UCSD-AML1 (cell line): Measurements from ENCODE around the gene TP73.

ENCODE experiments used
- DNase-seq: peaks from one replicate; lab custom pipeline; 2025; ENCODE audit not compliant: unreplicated experiment; lab: John Stamatoyannopoulos, UW

Gene TP73

GRCh38 chr1:3685222-3685621, 32.9 kb downstream of the TP73 start:
- no peak for DNase-seq

DNA sequence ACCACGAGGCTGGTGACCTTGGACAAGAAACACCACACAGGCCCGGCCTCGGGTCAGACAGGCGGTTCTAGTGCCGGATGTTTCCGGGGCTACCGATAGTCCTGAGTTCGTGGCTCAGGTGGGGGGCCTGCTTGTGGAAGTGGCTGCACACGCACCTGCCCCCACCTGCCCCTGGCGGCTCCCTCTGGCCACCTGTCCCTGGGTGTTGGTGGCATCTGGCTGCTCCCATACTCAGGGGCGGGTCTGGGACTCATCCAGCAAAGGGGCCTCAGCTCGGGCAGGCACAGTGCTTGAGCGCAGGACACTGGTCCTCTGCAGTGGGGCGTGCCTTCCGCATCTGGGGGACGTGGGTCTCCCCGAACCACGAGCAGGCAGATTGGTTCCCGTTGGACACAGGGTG, 33.6 kb downstream of the TP73 start:
- DNase-seq = no peak

DNA sequence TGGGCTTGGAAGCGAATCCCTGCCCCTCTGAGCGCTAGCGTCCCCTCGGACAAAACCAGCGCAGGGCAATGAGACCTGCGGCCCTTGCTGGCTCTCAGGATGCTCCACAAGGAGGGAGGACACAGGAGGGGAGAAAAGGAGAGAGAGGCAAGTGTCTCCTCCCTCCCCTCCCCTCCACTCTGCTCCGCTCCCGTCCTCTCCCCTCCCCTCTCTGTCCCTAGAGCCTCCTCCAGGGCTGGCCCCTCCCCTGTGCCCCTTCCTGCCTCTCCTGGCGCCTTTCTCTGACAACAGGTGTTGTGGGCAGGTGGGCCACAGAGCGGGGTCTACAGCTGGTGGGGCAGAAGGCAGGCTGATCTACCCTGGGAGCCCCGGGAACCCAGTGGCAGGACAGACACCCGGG, 35.2 kb downstream of the TP73 start:
- no peak for DNase-seq

- no peak for DNase-seq
Observed at GRCh38 chr1:3688356-3689137, 36.2 kb downstream of the TP73 start.

DNA sequence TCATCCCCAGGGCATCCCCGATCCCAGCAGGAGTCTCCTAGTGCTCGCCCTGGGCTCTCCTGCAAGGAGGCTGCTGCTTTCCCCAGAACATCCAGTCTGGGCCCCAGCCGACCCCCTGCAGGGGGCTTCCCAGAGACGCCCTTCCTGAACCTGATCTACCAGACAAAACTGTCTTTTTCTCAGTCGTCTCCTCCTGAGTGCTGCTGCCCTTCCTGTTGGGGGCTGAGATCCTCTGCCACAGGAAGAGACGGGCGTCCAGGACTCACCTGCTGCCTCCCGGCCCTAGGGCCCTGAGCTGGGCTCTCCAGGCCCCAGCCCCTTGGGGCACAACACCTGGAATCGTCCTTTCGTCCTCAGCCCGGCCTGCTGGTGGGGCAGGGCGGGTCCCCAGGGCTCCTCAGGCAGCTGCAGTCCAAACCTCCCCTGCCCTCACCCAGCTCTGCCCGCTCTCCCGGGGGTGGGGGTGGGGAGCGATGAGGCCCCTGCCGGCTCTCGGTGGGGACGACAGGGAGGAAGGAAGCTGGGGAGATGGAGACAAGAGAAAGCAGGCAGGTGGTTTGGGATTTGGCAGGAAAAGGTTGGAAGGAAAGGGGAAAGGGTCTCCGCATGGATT, 36.9 kb downstream of the TP73 start:
- no peak for DNase-seq

- no peak for DNase-seq
Observed at GRCh38 chr1:3690282-3691065, 38.2 kb downstream of the TP73 start.

DNA sequence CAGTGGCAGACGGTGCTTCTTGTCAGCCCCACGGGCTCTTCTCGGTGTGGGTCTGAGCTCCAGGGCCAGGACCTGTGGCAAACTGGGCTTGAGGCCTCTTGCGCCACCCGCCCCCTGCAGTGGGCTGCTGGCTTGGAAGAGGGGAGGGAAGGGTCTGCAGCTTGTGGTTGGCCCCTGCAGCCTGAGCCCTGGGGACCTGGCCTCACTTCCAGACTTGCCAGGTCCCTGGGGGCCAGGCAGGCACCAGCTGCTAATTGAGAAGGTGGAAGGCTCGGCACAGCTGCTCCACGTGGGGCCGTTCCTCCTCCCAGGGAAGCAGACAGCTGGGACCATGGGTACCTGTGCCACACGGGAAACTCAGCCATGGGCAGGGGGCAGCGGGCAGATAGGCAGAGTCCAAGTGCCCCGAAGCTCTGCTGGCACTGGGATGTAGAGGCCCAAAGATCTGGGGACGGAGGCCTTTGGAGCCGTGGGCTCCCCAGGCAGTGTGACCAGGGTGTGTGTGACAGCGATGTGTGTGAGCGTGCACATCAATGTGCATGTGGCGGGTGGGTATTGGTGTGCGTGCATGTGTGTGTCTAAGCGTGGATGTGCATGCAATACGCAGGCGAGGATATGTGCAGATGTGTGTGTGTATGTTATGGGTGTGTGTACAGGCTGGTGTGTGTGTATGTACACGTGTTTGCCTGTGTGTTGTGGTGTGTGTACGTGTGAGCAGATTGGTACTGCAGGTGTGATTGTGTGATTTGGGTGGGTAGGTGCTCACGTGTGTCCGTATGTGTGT, 39.3 kb downstream of the TP73 start:
- no peak for DNase-seq

DNA sequence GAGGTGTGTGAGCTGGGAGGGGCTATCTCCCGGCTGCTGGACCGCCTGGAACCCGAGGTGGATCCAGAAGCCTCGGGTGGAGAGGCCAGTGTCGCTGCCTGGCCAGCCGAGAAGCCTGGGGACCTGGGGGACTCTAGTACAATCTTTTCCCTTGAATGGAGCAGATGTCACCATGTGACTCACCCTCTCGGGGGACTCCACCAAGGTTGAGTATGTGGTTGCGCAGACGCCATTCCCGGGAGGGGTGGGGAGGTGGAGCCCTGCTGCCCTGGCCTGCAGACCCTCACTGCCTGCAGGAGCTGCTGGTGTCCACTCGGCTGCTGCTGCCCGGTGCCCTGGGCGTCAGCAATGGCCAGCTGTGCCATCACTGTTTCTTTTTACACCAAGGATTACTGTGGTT, 40.3 kb downstream of the TP73 start:
- DNase-seq = no peak

GRCh38 chr1:3693321-3693720, 41.0 kb downstream of the TP73 start:
- no peak for DNase-seq

- DNase-seq = peak; percentile 43
Observed at GRCh38 chr1:3695326-3696217, 43.3 kb downstream of the TP73 start.

GRCh38 chr1:3696689-3697088, 44.4 kb downstream of the TP73 start:
- no peak for DNase-seq

DNA sequence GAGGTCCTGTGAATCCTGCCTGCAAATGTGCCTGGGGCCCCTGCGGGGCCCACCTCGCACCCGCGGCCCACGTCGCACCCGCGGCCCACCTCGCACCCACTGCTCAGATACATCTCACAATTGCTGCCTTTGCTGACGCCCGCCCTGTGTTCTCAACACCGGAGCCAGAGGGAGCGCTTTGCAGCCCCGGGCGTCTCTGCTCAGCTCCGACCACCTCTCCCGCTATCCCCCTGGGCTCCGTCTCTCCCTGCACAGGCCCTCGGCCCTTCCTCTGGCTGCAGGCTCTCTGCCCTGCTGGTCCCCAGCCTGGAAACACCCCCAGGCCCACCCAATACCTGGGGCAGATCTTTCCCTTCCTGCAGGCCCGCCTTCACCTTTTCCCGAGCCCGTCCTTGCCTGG, 44.8 kb downstream of the TP73 start:
- no peak for DNase-seq

- DNase-seq = no peak
Observed at GRCh38 chr1:3697810-3698209, 45.5 kb downstream of the TP73 start.

GRCh38 chr1:3698660-3699408, 46.5 kb downstream of the TP73 start:
- no peak for DNase-seq

DNA sequence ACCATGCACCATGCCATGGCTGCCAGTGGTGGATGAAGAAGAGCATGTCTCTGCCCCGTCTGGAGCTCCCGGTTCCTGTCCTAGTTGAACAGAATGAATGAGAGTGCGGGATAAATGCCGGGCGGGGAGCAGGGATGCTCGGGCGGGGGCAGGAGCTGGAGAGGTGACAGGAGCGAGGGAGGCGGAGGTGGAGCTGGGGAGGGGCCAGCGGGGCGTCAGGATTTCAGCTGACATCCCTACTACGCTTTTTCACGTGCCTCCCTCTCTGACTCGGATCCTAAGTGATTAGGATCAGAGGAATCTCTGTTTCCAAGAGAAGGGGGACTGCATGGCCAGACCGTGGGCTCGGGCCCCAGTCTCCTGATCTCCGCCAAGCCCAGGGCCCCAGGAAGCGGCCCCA, 47.3 kb downstream of the TP73 start:
- no peak for DNase-seq

DNA sequence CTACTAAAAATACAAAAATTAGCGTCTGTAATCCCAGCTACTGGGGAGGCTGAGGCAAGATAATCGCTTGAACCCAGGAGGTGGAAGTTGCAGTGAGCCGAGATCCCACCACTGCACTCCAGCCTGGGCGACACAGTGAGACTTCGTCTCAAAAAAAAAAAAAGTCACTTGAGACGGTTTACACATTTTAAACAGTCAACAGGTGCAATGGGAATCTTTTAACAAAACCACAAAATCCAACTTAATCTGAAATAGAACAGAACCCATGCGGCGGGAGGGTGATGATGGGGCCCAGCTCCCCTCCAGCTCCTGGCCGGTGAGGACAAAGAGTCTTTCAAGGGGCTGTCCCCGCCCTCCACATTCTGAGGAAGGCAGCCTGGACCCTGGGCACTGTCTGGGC, 48.3 kb downstream of the TP73 start:
- no peak for DNase-seq

- DNase-seq = no peak
Observed at GRCh38 chr1:3702528-3702927, 50.2 kb downstream of the TP73 start.

DNA sequence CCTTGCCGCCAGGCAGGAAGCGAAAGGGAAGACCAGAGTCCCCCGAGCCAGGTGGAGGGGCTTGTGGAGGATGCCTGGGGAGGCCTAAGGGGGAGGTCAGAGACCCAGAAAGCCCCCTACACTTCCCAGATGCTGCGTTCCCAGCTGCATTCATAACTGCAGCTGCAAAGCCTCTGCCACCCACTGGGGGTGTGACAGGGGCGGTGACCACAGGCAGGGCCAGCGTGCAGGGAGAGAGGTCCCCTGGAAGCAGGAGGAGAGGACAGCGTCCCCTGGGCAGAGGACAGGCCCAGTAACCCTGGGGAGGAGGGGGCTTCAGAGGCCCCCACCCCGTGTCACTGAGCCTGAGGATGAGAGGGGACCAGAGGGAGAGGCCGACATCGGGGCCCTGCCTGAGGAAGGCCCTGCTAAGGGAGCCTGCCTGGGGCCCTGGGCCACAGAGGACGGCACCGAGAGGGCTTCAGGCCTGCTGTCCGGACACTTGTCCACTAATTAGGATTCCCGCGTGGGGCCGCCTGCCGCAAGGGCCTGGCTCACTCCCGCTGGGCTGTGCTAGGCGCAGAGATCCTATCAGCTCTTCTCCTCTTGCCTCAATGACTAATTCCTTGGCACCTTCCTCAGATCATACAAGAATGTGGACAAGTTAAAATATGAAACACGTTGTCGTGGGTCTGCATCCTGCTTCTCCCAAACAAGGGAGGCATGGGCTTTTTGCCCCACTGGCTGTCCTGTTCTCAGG, 50.8 kb downstream of the TP73 start:
- peak; percentile 47 for DNase-seq

DNA sequence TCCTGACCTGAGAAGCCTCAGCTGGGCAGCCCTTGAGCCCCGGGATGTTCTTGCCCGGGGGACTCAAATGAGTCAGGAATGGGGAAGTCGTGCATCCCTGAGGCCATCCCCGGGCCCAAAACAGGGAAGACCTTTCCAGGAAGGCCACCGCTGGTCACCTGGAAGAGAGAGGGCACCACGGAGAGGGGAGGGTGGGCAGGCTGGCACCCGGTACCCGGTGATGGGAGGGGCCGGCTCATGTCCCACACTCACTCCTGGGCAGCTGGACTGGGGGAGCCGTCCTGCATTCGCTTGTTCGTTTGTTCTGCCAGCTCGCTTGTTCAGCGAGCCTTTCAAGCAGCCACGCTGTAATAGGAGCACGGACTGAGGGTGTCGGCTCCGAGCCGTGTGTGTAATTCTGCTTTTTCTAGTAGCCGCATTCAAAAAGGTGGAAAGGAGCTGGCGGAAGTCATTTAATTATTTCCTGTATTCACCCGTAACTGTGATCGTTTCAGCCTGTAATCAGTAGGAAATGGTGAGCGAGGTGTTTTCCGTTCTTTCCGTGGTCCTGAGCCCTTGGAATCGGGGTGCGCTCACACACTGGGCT, 51.6 kb downstream of the TP73 start:
- DNase-seq = peak; percentile 57
